Measurements from ENCODE around the gene SUPT20HL1. TPM values are rescaled to one million over a fixed set of nuclear protein-coding genes. Genes with fewer than 3 reads are reported as not detected.
"Not testable (repeated sequence)": the region's sequence is repeated elsewhere in the genome, so short reads cannot be mapped to it uniquely, and the experiment has no call there.

Gene SUPT20HL1
- total RNA-seq, 2 experiments from 2014 or later: not detected

DNA sequence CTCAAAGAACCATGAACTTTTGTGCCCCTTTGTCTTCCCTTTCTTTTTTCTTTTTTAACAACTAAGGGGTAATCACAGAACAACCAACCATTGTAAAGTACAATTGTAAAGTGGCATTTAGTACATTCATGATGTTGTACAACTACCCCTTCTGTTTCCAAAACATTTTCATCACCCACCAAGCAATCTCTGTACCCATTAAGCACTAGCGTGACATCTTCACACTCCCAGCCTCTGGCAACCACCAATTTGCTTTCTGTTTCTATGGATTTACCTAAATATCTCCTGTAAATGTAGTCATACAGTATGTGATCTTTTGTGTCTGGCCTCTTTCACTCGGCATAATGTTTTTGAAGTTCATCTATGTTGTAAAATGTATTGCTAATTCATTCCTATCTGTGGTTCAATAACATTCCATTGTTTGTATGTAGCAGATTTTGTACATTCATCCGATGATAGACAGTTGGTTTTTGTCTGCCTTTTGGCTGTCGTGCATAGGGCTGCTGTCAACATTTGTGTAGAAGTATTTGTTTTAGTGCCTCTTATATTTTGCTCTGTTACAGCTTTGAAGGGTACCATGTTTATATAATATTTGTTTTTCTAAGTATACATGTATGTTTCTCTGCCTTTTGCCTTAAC, 6.4 kb downstream of the SUPT20HL1 start:
- H3K36me3 Mint-ChIP-seq (ENCODE audit: low read depth); H3K9me3 Mint-ChIP-seq; H3K4me1 Mint-ChIP-seq (ENCODE audit: low read depth); H3K27ac Mint-ChIP-seq; H3K27me3 Mint-ChIP-seq (ENCODE audit: low read depth); H3K4me3 Mint-ChIP-seq; CTCF ChIA-PET; intact Hi-C loops (cut with micrococcal nuclease); DNase-seq: not testable (repeated sequence)

DNA sequence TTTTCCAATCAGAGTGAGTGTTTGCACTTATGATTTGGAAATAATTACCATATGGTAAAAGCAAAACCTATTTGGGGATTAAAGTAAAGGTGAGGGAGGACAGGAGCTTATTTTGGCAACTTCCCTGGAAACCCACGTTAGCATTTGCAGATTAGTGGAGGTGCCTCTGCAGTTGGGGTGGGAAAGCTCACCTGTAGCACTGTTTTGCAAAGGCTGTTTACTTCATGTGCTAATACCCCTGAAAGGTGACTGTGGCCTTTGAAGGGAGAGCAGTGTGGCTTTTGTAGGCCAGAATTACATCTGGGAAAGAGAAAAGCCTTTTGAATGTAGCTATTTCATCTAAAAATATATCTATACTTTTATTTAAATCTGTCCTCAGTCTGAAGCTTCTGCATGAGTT, 9.4 kb downstream of the SUPT20HL1 start:
- H3K27me3 Mint-ChIP-seq (ENCODE audit: low read depth): peaks cover 3% of the 10 kb centered on the region

DNA sequence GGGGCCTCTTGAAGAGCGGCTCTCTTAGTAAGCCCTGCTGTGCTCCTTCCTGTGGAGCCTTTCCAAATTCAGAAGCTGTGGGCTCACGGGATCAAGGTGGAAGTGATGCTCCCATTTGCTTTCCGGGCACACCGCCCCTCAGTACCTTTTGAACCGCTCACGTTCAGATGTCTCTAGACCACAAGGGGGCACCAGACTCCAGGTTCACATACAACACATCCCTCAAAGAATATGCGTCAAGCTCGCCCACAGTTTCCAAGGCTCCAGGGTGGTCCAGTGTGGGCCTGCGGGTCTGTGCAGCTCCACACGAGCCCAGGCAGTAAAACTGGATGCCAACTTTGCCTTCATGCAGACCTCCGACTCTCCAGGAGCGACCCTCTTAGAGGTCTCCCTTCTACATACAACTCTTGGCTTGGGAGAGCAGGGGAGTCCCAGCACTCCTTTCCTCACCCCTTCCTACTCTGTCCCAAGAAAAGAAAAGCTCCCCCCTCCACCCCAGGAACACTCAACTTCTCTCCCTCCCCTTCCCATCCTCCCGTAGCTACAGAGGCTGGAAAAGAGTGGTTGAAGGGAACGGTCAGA, 11.0 kb downstream of the SUPT20HL1 start:
- intact Hi-C loops (cut with micrococcal nuclease): loop anchor here (1.0 to 10.0 kb wide), 5 partner anchors 112 to 772 kb away; partner anchors contain the start of gene ARX
- H3K27ac Mint-ChIP-seq: no peak overlapping the region

More for the DNA sequence above, 9.4 kb downstream of the SUPT20HL1 start:
- no peak for DNase-seq
- intact Hi-C loops (cut with micrococcal nuclease): loop anchor here (10.0 kb wide), 1 partner anchor 645 kb away; the partner anchor contains the start of gene ARX
- H3K27ac Mint-ChIP-seq: no peak overlapping the region
- H3K36me3 Mint-ChIP-seq (ENCODE audit: low read depth): no peaks in the 10 kb centered on the region
- CTCF ChIA-PET: interaction anchor here (1.0 to 3.8 kb wide), 10 partner anchors 15 to 279 kb away, joined by 3 to 33 read pairs (median 6); no protein-coding TSS in a partner anchor
- no peaks in the 10 kb centered on the region for H3K9me3 Mint-ChIP-seq
- H3K4me1 Mint-ChIP-seq (ENCODE audit: low read depth): peaks cover 8% of the 10 kb centered on the region
- H3K4me3 Mint-ChIP-seq: no peak overlapping the region

DNA sequence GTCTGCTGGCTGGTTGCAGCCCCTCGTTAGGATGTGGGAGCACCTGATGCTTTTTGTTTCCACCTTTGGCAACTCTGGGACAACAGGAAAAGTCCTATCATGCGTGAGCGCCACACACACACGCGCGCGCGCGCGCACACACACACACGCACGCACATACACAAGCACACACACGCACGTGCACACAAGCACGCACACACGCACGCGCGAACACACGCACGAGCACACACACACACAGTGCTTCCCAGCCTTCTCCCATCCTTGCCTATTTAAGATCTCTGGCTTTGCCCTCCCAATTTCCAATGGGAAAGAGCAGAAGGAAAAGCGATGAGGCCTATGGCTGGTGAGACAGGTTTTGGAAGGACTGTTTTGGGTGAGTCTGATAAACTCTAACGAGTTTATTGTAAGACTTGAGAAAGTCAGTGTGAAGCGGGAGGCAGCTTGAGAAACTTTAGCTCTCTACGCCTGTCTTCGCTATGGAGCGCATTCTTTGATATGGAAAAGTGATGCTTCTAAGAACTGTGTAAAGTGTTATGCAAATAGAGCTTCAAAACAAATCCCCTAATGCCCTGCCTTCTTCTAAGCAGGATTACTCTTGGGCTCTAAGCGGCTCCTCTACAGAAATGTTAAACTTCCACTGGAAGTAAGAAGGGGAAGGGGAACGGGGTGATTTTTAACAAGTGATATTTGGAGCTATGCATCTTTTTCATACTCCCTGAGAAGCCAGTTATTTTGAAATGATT, 11.8 kb downstream of the SUPT20HL1 start:
- peaks cover 8% of the 10 kb centered on the region for H3K4me1 Mint-ChIP-seq (ENCODE audit: low read depth)
- no peak overlapping the region for H3K27ac Mint-ChIP-seq
- peaks cover 3% of the 10 kb centered on the region for H3K27me3 Mint-ChIP-seq (ENCODE audit: low read depth)
- intact Hi-C loops (cut with micrococcal nuclease): loop anchor here (10.0 kb wide), 1 partner anchor 643 kb away; the partner anchor contains the start of gene ARX
- CTCF ChIA-PET: interaction anchor here (0.6 to 3.8 kb wide), 19 partner anchors 9 to 772 kb away, joined by 3 to 33 read pairs (median 4); no protein-coding TSS in a partner anchor
- H3K4me3 Mint-ChIP-seq: no peak overlapping the region
- DNase-seq: no peak
- no peaks in the 10 kb centered on the region for H3K36me3 Mint-ChIP-seq (ENCODE audit: low read depth)
- H3K9me3 Mint-ChIP-seq: no peaks in the 10 kb centered on the region

More for the DNA sequence above, 11.0 kb downstream of the SUPT20HL1 start:
- DNase-seq: peak; percentile 78
- Mint-ChIP-seq H3K27me3 (ENCODE audit: low read depth) (peaks cover 3% of the 10 kb centered on the region), H3K9me3 (no peaks in the 10 kb centered on the region), H3K4me1 (ENCODE audit: low read depth) (peaks cover 8% of the 10 kb centered on the region), H3K36me3 (ENCODE audit: low read depth) (no peaks in the 10 kb centered on the region), H3K4me3 (peak overlapping the region; percentile 56)
- CTCF ChIA-PET: interaction anchor here (0.5 to 3.8 kb wide), 23 partner anchors 10 to 1763 kb away, joined by 3 to 33 read pairs (median 4); no protein-coding TSS in a partner anchor

DNA sequence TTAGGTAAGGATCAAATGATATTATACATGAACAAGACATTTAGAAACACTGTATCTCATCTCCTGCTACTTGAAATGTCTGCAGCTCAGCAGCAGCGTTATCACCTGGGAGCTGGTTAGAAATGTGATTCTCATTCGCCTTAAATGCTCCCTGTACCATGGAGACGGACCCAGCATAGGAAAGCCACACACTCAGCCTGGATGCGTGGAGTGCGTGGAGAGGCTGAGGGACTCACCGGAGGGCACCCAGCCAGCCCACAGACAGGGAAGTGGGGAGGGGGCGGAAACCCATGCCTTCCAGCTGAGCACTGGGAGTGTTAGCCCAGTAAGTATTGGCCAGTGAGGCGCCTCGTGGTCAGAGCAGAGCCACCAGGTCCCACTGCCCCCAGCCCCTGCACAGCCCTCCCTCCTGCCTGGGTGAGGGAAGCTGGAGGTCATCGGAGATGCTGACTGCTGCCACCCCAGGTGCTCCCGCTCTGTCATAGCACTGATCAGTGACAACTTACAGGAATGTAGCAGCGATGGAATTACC, 15.2 kb downstream of the SUPT20HL1 start:
- Mint-ChIP-seq H3K9me3 (no peaks in the 10 kb centered on the region), H3K27ac (no peak overlapping the region), H3K4me1 (ENCODE audit: low read depth) (peaks cover 7% of the 10 kb centered on the region), H3K4me3 (no peak overlapping the region), H3K27me3 (ENCODE audit: low read depth) (peaks cover 3% of the 10 kb centered on the region), H3K36me3 (ENCODE audit: low read depth) (no peaks in the 10 kb centered on the region)
- intact Hi-C loops (cut with micrococcal nuclease): loop anchor here (10.0 kb wide), 1 partner anchor 639 kb away; the partner anchor contains the start of gene ARX
- CTCF ChIA-PET: no interaction called here
- DNase-seq: no peak

DNA sequence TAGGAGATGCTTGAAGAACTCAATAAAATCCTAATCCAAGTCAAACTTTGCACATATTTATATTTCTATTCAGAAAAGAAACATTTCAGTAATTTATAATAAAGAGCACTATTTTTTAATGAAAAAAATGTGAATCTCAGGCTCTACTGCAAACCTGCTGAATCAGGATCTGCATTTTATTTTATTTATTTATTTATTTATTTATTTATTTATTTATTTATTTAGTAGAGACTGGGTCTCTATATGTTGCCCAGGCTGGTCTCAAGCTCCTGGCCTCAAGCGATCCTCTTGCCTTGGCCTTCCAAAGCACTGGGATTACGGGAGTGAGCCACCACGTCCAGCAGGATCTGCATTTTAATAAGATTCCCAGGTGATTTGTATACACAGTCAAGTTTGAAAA, 16.0 kb downstream of the SUPT20HL1 start:
- CTCF ChIA-PET: no interaction called here
- Mint-ChIP-seq H3K4me3 (no peak overlapping the region), H3K27ac (no peak overlapping the region), H3K36me3 (ENCODE audit: low read depth) (no peaks in the 10 kb centered on the region), H3K27me3 (ENCODE audit: low read depth) (no peaks in the 10 kb centered on the region), H3K4me1 (ENCODE audit: low read depth) (no peaks in the 10 kb centered on the region), H3K9me3 (no peaks in the 10 kb centered on the region)
- intact Hi-C loops (cut with micrococcal nuclease): loop anchor here (10.0 kb wide), 1 partner anchor 638 kb away; the partner anchor contains the start of gene ARX
- no peak for DNase-seq

DNA sequence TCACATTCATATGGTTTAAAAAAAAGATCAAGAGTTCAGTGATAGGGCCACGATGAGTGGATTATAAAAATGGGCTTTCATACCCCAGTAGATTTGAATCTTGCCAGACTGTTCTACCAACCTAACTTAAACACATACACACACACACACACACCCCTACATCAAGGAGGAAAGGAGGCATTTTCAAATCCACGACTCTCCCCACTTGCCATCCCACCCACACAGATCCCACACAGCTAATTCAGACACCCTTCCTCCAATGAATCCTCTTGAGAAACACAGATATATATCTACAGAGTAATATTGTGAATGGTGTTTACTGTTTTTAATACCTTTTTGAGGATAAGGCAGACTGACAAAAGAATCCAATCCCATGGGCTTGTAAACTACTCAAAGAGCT, 16.8 kb downstream of the SUPT20HL1 start:
- Mint-ChIP-seq H3K4me1 (ENCODE audit: low read depth) (no peaks in the 10 kb centered on the region), H3K4me3 (no peak overlapping the region), H3K27me3 (ENCODE audit: low read depth) (no peaks in the 10 kb centered on the region), H3K9me3 (no peaks in the 10 kb centered on the region), H3K36me3 (ENCODE audit: low read depth) (no peaks in the 10 kb centered on the region), H3K27ac (no peak overlapping the region)
- intact Hi-C loops (cut with micrococcal nuclease): loop anchor here (10.0 kb wide), 1 partner anchor 638 kb away; the partner anchor contains the start of gene ARX
- no peak for DNase-seq
- CTCF ChIA-PET: no interaction called here

DNA sequence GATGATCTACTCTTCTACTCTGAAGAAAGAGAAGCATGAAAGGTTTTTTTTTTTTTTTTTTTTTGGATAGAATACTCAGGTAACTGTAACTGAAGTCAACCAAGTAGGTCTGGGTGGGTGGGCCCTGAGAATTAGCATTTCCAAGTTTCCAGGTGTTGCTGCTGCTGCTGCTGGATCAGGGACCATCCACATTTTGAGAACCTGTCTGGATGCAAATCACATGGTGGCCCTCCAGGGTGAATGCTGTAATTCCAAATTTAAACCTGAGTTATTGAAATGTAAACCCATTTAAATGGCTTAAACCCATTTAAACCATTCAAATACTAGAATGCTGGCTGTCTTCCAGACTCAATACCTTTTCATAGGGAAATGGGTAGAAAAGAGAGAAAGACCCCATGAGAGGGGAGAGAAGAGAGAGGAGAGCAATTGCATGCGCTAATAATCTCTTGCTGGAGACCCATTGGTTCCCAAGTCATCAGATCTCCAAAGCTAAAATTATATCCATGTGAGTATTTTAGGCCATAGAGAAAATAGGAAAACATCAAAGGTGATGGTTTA, 17.6 kb downstream of the SUPT20HL1 start:
- Mint-ChIP-seq H3K27me3 (ENCODE audit: low read depth) (no peaks in the 10 kb centered on the region), H3K36me3 (ENCODE audit: low read depth) (no peaks in the 10 kb centered on the region), H3K27ac (no peak overlapping the region), H3K4me1 (ENCODE audit: low read depth) (no peaks in the 10 kb centered on the region), H3K9me3 (no peaks in the 10 kb centered on the region), H3K4me3 (no peak overlapping the region)
- no peak for DNase-seq
- intact Hi-C loops (cut with micrococcal nuclease): loop anchor here (10.0 kb wide), 1 partner anchor 637 kb away; the partner anchor contains the start of gene ARX
- CTCF ChIA-PET: no interaction called here

DNA sequence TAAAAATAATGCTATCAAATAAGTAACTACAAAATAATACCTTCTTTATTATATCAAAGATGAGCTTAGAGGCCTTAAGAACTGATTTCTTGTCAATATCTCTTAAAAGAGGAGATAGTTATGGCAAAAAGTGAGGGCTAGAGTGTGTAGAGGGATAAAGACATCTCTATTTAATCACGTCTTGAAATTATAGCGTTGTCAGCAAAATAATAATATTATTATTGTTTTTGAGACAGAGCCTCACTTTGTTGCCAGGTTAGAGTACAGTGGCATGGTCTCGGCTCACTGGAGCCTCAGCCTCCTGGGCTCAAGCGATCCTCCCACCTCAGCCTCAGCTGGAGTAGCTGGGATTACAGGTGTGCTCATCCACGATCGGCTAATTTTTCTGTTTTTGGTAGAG, 18.3 kb downstream of the SUPT20HL1 start:
- no peak for DNase-seq
- no peak overlapping the region for H3K27ac Mint-ChIP-seq
- CTCF ChIA-PET: no interaction called here
- intact Hi-C loops (cut with micrococcal nuclease): loop anchor here (10.0 kb wide), 1 partner anchor 636 kb away; the partner anchor contains the start of gene ARX
- H3K9me3 Mint-ChIP-seq: no peaks in the 10 kb centered on the region
- H3K27me3 Mint-ChIP-seq (ENCODE audit: low read depth): no peaks in the 10 kb centered on the region
- no peak overlapping the region for H3K4me3 Mint-ChIP-seq
- no peaks in the 10 kb centered on the region for H3K4me1 Mint-ChIP-seq (ENCODE audit: low read depth)
- H3K36me3 Mint-ChIP-seq (ENCODE audit: low read depth): no peaks in the 10 kb centered on the region

DNA sequence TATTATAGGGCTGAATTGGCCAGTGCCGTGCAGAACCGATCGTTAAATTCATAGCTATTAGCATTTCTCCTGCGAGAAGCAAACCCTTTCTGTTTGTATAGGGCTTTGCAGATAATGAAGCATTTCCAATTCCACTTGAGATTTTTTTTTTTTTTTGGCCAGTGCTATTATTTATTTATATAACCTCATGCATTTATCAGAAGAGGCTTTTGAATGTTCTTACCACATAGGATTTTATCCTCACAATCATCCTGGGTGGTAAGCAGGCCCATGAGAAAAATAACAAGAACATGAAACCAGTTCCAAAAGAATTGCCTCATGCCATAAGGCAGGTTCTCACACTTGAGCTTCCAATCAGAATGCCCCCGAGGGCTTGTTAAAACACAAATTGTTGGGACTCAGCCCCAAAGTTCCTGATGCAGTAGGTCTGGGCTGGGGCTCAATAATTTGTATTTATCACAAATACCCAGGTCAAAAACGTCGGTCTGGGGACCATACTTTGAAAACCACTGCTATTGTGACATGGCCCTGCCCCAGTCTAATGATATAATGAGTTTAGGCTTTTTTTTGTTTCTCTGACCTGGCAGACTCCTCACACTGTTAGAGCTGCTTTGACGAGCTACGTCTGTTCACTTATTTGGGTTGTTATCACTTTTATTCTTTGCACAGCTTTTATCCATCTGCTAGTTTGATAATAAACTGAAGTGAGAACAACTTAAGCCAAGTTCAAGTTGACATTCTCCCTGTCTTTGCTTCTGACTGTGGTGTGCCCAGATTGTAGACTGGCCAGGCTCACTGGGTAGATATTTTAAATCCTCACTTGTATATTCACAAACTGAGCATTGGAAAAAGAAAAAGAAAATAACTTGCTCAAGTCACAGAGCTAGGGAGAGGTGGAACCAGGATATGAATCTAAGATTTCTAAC, 20.1 kb downstream of the SUPT20HL1 start:
- Mint-ChIP-seq H3K27me3 (ENCODE audit: low read depth) (peaks cover 4% of the 10 kb centered on the region), H3K4me3 (no peak overlapping the region), H3K27ac (no peak overlapping the region), H3K9me3 (no peaks in the 10 kb centered on the region), H3K4me1 (ENCODE audit: low read depth) (no peaks in the 10 kb centered on the region), H3K36me3 (ENCODE audit: low read depth) (no peaks in the 10 kb centered on the region)
- no peak for DNase-seq
- CTCF ChIA-PET: interaction anchor here (0.7 to 1.7 kb wide), 2 partner anchors 9 to 458 kb away, joined by 6 to 7 read pairs; no protein-coding TSS in a partner anchor
- intact Hi-C loops (cut with micrococcal nuclease): no loop called here

DNA sequence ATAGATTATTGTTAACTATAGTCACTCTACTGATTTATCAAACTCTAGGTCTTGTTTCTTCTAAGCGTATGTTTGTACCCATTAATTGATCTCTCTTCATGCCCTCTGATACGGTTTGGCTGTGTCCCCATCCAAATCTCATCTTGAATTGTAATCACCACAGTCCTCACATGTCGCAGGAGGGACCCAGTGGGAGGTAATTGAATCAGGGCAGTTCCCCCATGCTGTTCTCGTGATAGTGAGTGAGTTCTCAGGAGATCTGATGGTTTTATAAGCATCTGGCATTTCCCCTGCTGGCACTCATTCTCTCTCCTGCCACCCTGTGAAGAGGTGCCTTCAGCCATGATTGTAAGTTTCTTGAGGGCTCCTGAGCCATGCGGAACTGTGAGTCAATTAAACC, 21.9 kb downstream of the SUPT20HL1 start:
- DNase-seq; intact Hi-C loops (cut with micrococcal nuclease); H3K9me3 Mint-ChIP-seq; H3K36me3 Mint-ChIP-seq (ENCODE audit: low read depth); H3K4me1 Mint-ChIP-seq (ENCODE audit: low read depth); H3K27ac Mint-ChIP-seq; H3K27me3 Mint-ChIP-seq (ENCODE audit: low read depth); H3K4me3 Mint-ChIP-seq: not testable (repeated sequence)
- CTCF ChIA-PET: interaction anchor here (1.7 kb wide), 1 partner anchor 11 kb away, joined by 7 read pairs; no protein-coding TSS in a partner anchor

Measured in activated naive CD4-positive, alpha-beta T cell treated with anti-CD3 and anti-CD28 coated beads for 36 hours (primary cell).